Activated CD8-positive, alpha-beta memory T cell treated with anti-CD3 and anti-CD28 coated beads, Interleukin-2, amount 50 U/mL, for 24 hours (primary cell): ENCODE results near the gene TCERG1L.
"Not testable (repeated sequence)": the region's sequence is repeated elsewhere in the genome, so short reads cannot be mapped to it uniquely, and the experiment has no call there.

Experiments
- DNase-seq: peaks from one replicate; pipeline ENCODE4 v3.0.0-alpha.2; 2020; ENCODE audit errors: extremely low read depth

TCERG1L gene

GRCh38 chr10:131086094-131086493, 225.4 kb downstream of the TCERG1L start:
- no peak for DNase-seq

GRCh38 chr10:131085091-131085860, 226.2 kb downstream of the TCERG1L start:
- DNase-seq: no peak

DNA sequence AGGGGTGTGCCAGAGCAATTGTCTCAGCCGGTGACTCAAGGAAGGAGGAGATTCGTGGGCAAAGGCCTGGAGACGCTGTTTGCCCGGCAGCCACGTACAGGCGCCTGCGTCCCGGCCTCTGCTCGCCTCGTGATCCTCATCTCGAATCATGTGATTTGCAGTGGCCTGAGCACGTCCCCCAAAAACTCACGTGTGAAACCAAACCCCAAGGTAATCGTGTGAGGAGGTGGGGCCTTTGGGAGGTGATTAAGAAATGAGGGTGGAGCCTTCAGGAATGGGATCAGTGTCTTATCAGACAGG, 226.8 kb downstream of the TCERG1L start:
- no peak for DNase-seq

DNA sequence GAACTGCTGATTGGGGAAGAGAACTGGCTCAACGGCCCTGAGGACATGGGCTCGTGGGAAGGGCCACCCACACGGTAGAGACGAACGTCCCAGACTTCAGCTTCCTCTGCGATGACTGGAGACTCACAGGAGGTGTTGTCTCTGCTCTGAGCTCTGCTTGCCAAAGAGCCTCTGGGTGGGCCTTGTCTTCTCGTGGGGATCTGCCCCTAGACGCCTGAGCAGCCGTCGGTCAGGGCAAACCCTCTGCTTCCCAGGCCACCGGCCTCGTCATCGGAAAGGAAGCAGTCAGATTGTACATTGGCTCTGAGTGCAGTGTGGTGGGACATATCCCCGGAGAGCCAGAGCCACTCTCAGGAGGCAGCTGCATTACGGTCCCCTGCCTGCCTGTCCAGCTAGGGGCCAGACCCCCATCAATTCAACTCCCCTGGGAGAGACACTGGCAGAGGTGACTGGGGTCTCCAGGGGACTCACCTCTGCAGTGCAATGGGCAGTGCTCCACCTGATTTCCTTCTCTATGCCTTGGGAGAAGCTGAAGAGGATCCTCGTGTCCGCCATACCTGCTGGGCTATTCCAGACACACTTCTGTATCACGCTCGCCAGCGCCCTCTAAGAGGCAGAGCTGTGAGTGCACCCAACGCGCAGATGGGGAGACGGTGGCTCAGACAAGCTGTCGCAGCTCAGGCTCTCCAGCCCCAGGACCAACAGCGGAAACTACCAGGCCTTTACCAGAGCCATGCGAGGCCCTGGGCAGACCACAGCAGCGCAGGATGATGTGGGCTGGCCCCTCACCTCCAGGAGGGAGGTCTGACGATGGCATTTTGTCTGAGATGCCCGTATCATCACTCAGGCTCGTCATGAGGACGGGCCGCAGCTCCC, 227.4 kb downstream of the TCERG1L start:
- DNase-seq: no peak

- DNase-seq: no peak
Observed at GRCh38 chr10:131082991-131083481, 228.5 kb downstream of the TCERG1L start.

- DNase-seq: no peak
Observed at GRCh38 chr10:131082201-131082850, 229.2 kb downstream of the TCERG1L start.

- DNase-seq: no peak
Observed at GRCh38 chr10:131081786-131082185, 229.7 kb downstream of the TCERG1L start.

- no peak for DNase-seq
Observed at GRCh38 chr10:131081376-131081775, 230.1 kb downstream of the TCERG1L start.

DNA sequence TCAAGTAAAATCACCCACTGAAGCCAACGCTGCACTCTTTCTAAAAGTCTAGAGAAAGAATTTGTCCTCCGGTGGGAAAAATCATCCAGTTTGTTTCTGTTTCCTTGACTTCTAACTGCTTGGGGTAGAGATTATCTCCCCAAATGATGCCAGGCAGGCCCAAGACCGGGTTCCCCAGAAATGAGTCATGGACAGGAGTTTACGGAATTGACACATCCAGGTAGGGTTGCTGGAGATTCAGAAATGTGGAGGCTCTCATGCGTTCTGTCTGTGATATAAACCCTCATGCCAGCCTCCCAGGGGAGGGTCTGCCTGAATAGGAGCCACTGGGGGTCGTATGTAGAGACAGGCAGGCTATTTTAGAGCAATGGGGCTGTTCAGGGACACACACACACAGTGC, 230.9 kb downstream of the TCERG1L start:
- DNase-seq: no peak

GRCh38 chr10:131079314-131079713, 232.2 kb downstream of the TCERG1L start:
- DNase-seq: no peak

DNA sequence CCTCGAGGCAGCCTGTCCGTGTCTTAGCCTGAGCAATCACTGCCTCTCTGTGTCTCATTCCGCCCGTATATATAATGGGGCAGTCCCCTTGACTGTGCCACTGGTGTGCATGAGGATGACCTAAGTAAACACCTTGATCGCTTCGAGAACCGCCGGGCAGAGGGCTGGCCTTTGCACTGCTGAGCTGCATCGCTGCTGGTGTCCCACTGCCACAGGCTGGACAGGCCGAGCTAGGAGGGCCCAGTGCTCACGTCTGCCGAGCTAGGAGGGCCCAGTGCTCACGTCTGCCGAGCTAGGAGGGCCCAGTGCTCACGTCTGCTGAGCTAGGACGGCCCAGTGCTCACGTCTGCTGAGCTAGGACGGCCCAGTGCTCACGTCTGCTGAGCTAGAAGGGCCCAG, 232.6 kb downstream of the TCERG1L start:
- DNase-seq: not testable (repeated sequence)

- no peak for DNase-seq
Observed at GRCh38 chr10:131078131-131078881, 233.2 kb downstream of the TCERG1L start.

GRCh38 chr10:131077724-131078123, 233.8 kb downstream of the TCERG1L start:
- no peak for DNase-seq

DNA sequence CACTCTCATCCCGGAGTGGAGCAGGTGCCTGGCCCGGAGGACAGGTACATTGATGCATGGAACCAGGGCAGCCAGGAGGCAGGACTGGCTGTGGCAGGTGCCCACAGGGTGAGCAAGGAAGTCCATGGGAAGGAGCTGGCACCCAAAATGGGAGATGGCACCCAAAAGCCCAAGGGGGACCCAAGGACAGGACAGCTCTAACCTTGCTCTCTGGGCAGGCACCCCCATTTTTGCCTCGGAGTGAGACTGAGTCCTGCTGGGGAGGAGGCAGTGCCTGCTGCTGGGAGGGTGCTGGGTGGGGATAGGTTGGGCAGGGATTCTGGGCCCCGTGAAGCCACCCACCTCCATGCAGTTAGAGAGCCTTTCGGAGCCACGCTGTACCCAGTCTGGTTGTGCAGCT, 234.5 kb downstream of the TCERG1L start:
- no peak for DNase-seq

DNA sequence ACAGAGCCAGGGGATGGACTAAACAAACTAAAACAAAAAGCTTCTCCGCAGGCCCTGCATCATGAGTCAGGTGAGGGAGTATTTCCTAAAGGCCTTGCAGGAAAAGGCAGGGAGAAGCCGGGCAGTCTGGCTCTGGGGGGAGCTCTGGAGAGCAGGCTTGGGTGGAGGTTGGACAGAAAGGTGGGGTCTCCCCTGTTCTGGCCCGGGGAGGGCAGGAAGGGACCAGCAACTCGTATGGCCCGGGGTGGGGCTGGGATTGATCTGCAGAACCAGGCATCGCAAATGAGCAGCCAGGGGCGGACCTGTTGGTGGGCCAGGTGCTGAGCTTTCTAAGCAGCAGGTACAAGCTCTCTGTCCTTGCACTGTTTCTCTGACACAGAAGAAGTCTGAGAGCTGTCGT, 235.2 kb downstream of the TCERG1L start:
- no peak for DNase-seq

GRCh38 chr10:131075218-131075770, 236.2 kb downstream of the TCERG1L start:
- DNase-seq: no peak

DNA sequence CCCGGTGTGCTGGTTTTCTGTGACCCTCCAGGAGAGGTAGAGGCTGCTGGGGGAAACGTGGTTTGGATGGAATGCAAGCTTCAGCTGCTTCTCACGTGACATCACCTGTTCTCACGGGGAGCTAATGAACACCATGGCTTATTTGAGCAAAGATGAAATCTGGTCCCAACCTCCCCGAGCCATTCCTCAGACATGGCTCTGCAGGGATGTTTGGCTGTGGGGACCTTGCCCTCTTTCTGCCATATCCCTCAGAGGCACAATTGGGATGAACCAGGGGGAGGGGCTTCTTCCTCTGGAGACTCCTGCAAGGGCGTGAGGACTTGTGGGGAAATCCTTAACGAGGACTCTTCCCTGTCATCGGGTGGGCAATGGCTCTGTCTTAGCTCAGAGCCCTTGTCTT, 236.8 kb downstream of the TCERG1L start:
- DNase-seq: no peak

DNA sequence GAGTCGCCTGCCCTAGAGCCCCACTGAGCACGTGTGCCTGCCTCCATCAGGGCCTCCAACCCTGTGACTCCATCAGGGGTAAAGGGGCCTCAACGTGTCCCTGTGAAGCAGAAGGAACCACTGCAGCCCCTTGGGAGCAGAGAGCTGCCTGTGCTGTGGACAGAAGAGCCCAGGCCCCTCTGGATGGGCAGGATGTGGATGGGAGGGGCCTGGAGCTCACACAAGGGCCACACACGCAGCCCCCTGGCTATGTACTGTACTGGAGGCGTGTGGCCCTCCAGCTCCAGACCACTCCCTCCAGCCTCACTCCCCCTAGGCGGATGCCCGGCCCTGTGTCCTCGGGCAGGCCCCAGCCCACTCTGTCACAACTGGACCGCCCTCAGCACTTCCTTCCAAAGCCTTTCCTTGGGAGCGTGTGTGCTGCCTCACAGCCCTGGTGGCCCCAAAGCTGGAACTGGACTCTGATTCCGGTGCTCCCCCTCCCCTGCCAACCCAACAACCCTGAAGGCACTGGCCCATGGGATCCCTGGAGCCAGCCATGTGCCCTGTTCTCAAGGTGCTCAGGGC, 238.0 kb downstream of the TCERG1L start:
- no peak for DNase-seq

- no peak for DNase-seq
Observed at GRCh38 chr10:131072651-131073468, 238.7 kb downstream of the TCERG1L start.

DNA sequence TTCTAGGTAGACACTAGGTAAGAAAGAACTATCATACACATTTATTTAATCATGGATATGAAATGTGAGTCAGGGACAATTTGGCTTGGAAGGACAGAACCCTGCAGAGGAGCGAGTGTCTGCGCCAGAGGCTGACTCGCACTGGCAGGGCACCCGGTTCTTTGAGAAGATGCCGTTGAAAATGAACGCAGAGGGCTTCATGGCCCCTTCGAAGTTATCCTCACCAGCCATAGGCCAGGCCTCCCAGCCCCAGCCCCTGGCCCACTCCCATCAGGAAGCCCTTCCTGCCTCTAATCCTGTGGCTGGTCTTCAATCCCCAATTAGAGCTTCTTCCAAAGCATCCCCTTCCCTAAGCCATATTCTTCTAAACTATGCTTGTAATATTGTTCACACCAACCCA, 239.8 kb downstream of the TCERG1L start:
- no peak for DNase-seq
